Neural crest cell (in vitro differentiated cells): ENCODE data around the gene TOMM5. TPM values are rescaled to one million over a fixed set of nuclear protein-coding genes. Genes with fewer than 3 reads are reported as not detected.
A peak's percentile ranks its signal among the peaks of the same experiment; 100 is the strongest.

ENCODE experiments used
- DNase-seq: peaks from one replicate; pipeline ENCODE4 v3.0.0; 2021; ENCODE audit warnings: low read depth, mixed read lengths, low spot score
- H3K27ac Mint-ChIP-seq: one replicate; pipeline ENCODE4 v1.8.0; 2021; ENCODE audit warnings: mild to moderate bottlenecking, mixed read lengths; ENCODE audit not compliant: unreplicated experiment
- H3K27me3 Mint-ChIP-seq: 2 replicates; pipeline ENCODE4 v1.8.0; 2021; ENCODE audit warnings: low read depth, mild to moderate bottlenecking, mixed read lengths
- H3K36me3 Mint-ChIP-seq: 2 replicates; pipeline ENCODE4 v1.8.0; 2021; ENCODE audit warnings: low read depth, mild to moderate bottlenecking, mixed read lengths
- H3K4me1 Mint-ChIP-seq: 2 replicates; pipeline ENCODE4 v1.8.0; 2021; ENCODE audit warnings: mixed read lengths
- H3K4me3 Mint-ChIP-seq: one replicate; pipeline ENCODE4 v1.8.0; 2021; ENCODE audit warnings: mild to moderate bottlenecking, mixed read lengths
- H3K9me3 Mint-ChIP-seq: 2 replicates; pipeline ENCODE4 v1.8.0; 2021; ENCODE audit warnings: mixed read lengths
- total RNA-seq: library from RNA; stranded (reverse); gene quantifications from 2 replicates; pipeline ENCODE4 v1.2.1, GENCODE V29; 2021
- TF ChIP-seq, protein P1 (sequence below): fragments of 200-600 bp; sonication (generic); conservative IDR thresholded peaks from 2 replicates; pipeline ENCODE4 v1.5.0; 2021; ENCODE audit warnings: antibody characterized with exemption, mild to moderate bottlenecking

TOMM5 gene
- total RNA-seq, 1 donor from 2014 or later: 155 TPM

DNA sequence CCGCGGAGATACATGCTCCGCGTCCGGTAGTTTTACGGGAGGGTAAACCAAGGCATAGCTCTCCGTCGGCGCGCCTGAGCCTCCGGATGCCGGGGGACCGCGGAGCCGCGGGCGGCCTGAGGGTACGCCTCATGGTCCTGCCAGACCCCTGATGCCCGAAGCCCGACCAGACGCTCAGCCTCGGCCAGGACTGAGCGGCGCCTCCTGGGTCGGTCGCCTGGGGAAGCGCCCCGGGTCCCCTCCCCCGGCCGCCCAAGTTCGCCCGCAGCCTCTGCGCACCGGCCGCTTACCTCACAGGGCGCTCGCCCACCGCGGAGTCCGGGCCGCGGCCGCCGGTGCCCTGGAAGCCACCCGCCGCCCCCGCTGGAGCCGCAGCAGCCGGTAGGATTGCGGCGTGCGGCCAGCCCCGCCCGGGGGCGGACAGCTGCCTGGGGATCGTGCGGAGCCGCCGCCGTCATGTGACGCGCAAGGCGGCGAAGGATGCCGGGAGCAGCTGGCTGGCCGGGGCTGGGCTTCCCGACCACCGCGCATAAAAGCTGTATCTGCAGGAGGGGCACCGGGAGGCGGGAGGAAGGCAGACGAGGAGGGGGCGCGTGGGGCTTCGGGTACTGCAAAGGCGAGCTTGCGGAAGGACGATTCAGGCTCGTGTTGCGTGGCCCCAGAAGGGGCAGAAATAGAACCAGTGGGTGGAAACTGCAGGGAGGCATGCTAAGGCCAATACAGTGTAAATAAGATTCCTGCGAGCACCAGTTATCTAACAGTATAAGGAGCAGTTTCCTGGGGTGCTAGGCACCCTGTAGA, 16.3 kb downstream of the TOMM5 start, which contains the start of gene FBXO10:
Gene FBXO10, minus strand, starts transcription at position 460 of the 801 bp plus-strand sequence. CDS start 34,612 bp downstream, outside the sequence.
- DNase-seq: peak; percentile 79
- TF ChIP-seq, protein P1, sequence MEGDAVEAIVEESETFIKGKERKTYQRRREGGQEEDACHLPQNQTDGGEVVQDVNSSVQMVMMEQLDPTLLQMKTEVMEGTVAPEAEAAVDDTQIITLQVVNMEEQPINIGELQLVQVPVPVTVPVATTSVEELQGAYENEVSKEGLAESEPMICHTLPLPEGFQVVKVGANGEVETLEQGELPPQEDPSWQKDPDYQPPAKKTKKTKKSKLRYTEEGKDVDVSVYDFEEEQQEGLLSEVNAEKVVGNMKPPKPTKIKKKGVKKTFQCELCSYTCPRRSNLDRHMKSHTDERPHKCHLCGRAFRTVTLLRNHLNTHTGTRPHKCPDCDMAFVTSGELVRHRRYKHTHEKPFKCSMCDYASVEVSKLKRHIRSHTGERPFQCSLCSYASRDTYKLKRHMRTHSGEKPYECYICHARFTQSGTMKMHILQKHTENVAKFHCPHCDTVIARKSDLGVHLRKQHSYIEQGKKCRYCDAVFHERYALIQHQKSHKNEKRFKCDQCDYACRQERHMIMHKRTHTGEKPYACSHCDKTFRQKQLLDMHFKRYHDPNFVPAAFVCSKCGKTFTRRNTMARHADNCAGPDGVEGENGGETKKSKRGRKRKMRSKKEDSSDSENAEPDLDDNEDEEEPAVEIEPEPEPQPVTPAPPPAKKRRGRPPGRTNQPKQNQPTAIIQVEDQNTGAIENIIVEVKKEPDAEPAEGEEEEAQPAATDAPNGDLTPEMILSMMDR: no peak
- H3K36me3 Mint-ChIP-seq: no peaks in the 10 kb centered on the region
- no peaks in the 10 kb centered on the region for H3K27me3 Mint-ChIP-seq
- no peaks in the 10 kb centered on the region for H3K9me3 Mint-ChIP-seq
- H3K4me3 Mint-ChIP-seq: peak within 1 kb of the TSS; percentile 95
- H3K4me1 Mint-ChIP-seq: peaks cover 36% of the 10 kb centered on the region
- H3K27ac Mint-ChIP-seq: peak within 1 kb of the TSS; percentile 96

DNA sequence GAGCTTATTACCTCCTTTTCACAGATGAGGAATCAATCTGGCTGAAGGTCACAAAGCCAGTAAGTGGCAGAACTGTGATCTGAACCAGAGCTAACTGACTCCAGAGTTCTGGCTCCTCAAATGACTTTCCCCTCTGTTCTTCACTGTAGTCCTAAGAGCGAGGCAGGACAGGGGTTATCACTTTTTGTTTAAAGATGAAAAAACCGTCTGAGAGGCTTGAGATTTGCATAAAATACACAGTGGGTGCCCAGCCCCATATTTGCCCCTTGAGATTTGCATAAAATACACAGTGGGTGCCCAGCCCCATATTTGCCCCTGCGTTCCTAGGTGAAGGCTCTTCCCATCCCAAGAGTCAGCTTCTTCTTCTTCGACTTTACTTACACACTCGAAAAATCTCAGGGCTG, 16.9 kb downstream of the TOMM5 start:
- Mint-ChIP-seq H3K4me1 (peaks cover 36% of the 10 kb centered on the region), H3K4me3 (peak overlapping the region; percentile 89), H3K27ac (peak overlapping the region; percentile 60), H3K9me3 (no peaks in the 10 kb centered on the region), H3K27me3 (no peaks in the 10 kb centered on the region), H3K36me3 (no peaks in the 10 kb centered on the region)
- no peak for DNase-seq
- TF ChIP-seq, protein P1: no peak

DNA sequence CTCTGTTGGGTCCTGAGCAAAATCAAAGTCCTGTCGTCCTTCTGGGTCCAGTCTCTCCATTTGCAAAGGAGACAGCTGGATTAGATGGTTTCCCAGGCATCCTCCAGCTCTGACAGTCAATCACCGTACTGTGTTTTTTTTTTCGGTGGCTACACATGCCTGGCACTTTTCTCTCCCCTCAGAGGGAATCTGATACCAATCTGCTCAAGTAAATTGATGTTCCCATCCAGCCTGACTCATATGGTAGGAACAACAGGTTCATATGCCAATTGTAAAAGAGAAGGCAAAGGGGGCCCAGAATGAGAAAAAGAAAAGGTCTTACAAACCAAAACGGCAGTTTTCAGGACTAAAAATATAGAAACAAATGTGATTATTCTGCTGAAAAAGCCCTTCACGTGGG, 17.4 kb downstream of the TOMM5 start:
- TF ChIP-seq, protein P1: no peak
- no peaks in the 10 kb centered on the region for H3K9me3 Mint-ChIP-seq
- peak overlapping the region; percentile 66 for H3K27ac Mint-ChIP-seq
- peak overlapping the region; percentile 89 for H3K4me3 Mint-ChIP-seq
- H3K27me3 Mint-ChIP-seq: no peaks in the 10 kb centered on the region
- peaks cover 36% of the 10 kb centered on the region for H3K4me1 Mint-ChIP-seq
- DNase-seq: no peak
- H3K36me3 Mint-ChIP-seq: no peaks in the 10 kb centered on the region

DNA sequence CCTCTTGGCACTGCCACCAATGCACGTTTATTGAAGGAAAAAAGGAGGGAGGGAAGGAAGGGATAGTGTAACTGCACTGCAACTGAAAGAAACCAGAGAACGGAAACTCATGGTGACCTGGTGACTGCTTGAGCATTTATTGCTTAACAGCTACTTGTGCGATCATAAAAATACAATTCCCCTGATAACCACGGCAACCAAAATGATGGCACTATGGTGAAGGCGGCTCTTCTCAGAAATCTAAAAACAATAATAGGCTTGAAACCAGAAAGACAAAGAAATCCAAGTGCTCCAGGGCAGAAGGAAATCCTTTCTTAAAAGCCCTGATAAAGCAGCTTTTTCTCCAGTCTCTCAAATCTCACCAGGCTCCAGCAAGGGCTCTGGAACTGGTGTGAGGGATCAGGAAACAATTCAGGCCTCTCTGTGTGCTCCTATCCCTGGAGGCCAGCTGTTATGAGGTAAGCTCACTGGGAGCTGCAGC, 18.1 kb downstream of the TOMM5 start:
- H3K9me3 Mint-ChIP-seq: no peaks in the 10 kb centered on the region
- DNase-seq: no peak
- TF ChIP-seq, protein P1: no peak
- no peaks in the 10 kb centered on the region for H3K36me3 Mint-ChIP-seq
- H3K27me3 Mint-ChIP-seq: no peaks in the 10 kb centered on the region
- peak overlapping the region; percentile 86 for H3K27ac Mint-ChIP-seq
- peaks cover 36% of the 10 kb centered on the region for H3K4me1 Mint-ChIP-seq
- peak overlapping the region; percentile 89 for H3K4me3 Mint-ChIP-seq

DNA sequence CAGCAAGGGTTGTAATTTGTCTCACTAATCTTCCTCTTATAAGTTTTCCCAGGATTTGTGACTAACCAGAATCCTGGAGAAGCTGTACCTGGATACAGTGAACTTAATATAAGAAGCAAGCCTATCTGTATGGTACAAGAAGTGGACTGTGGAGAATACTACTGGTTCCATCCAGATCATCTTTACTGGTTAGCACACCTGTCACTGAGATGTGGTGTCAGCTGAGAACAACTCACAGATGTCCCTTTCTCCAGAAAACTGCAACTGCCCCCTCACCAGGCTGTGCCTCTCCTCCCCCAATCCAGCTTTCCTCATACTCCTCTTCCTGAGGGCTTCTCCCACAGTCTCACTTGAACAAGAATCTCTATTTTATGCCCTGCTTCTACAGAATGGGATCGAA, 21.1 kb downstream of the TOMM5 start:
- no peak for DNase-seq
- H3K27ac Mint-ChIP-seq: no peak overlapping the region
- no peaks in the 10 kb centered on the region for H3K9me3 Mint-ChIP-seq
- H3K36me3 Mint-ChIP-seq: peaks cover 4% of the 10 kb centered on the region
- no peaks in the 10 kb centered on the region for H3K27me3 Mint-ChIP-seq
- no peak overlapping the region for H3K4me3 Mint-ChIP-seq
- TF ChIP-seq, protein P1: no peak
- H3K4me1 Mint-ChIP-seq: peaks cover 31% of the 10 kb centered on the region
